Panc1 (cell line): ENCODE data around the gene TST. TPM values are rescaled to one million over a fixed set of nuclear protein-coding genes. Genes with fewer than 3 reads are reported as not detected.

Experiments used
- ATAC-seq: fragments of 200-7000 bp; cut with Tn5 transposase; 2 replicates; pipeline ENCODE4 v1.9.1; 2020; ENCODE audit warnings: mild to moderate bottlenecking, moderate library complexity
- BruUV-seq: library from RNA; stranded (reverse); fragments of 400-500 nt; replicated peaks from 2 replicates; lab custom pipeline; 2021; lab: Mats Ljungman, UMichigan
- CTCF ChIA-PET: fragments of 300-600 bp; sonication (Branson Sonifier 250); formaldehyde crosslinking; loops from one replicate; lab custom pipeline; 2022; ENCODE audit warnings: antibody characterized with exemption; lab: Charles Lee
- POLR2A ChIA-PET: fragments of 300-600 bp; sonication (Branson Sonifier 250); formaldehyde crosslinking; loops from one replicate; lab custom pipeline; 2022; ENCODE audit warnings: antibody characterized with exemption; lab: Charles Lee
- DNase-seq: peaks from one replicate; pipeline ENCODE4 v3.0.0-alpha.2; 2010; ENCODE audit warnings: low read depth, low spot score
- H3K27ac ChIP-seq: 2 replicates; pipeline ENCODE4 v1.5.1; 2011; ENCODE audit warnings: mild to moderate bottlenecking, low read length, inconsistent platforms
- H3K27me3 ChIP-seq: fragments of 200-500 bp; sonication (Bioruptor generic); 2 replicates; pipeline ENCODE4 v1.6.0; 2014; ENCODE audit warnings: low read length, inconsistent platforms; ENCODE audit not compliant: control insufficient read depth, insufficient read depth
- H3K36me3 ChIP-seq: fragments of 200-500 bp; sonication (Bioruptor generic); 2 replicates; pipeline ENCODE4 v1.5.1; 2014; ENCODE audit warnings: inconsistent platforms, mild to moderate bottlenecking, low read length, moderate library complexity; ENCODE audit not compliant: control insufficient read depth, insufficient read depth
- H3K4me1 ChIP-seq: 2 replicates; pipeline ENCODE4 v1.5.1; 2011; ENCODE audit warnings: inconsistent platforms, mild to moderate bottlenecking, low read length, moderate library complexity; ENCODE audit not compliant: control insufficient read depth, insufficient read depth
- H3K4me3 ChIP-seq, 2 experiments: 2 replicates each; pipeline ENCODE4 v1.5.1; 2011 to 2012; ENCODE audit warnings: low read depth in 2 of 2, low read length in 2 of 2, mild to moderate bottlenecking in 2 of 2, inconsistent platforms in 1 of 2, moderate library complexity in 1 of 2
- H3K9me3 ChIP-seq: fragments of 200-500 bp; sonication (Bioruptor generic); 2 replicates; pipeline ENCODE4 v1.5.1; 2014; ENCODE audit warnings: low read depth, mild to moderate bottlenecking, inconsistent platforms, low read length, moderate library complexity; ENCODE audit not compliant: control insufficient read depth, insufficient read depth
- CTCF ChIP-seq: fragments of 450-650 bp; IDR thresholded peaks from 2 replicates; pipeline ENCODE4 v1.5.1; 2017; ENCODE audit warnings: mild to moderate bottlenecking
- POLR2AphosphoS5 ChIP-seq: IDR thresholded peaks from 2 replicates; pipeline ENCODE4 v1.6.1; 2012; ENCODE audit warnings: mild to moderate bottlenecking, low read depth, low read length, moderate library complexity
- REST ChIP-seq, 2 experiments: IDR thresholded peaks; 2 replicates each; pipeline ENCODE4 v1.6.1; 2011 to 2012; ENCODE audit warnings: low read depth in 2 of 2, control low read depth in 1 of 2, low read length in 1 of 2, mild to moderate bottlenecking in 1 of 2, moderate library complexity in 1 of 2; ENCODE audit not compliant: insufficient read depth in 1 of 2
- SIN3A ChIP-seq: IDR thresholded peaks from 2 replicates; pipeline ENCODE4 v1.6.1; 2012; ENCODE audit warnings: low read depth, mild to moderate bottlenecking, low read length, moderate library complexity, borderline replicate concordance; ENCODE audit not compliant: insufficient read depth
- TCF7L2 ChIP-seq: IDR thresholded peaks from 2 replicates; pipeline ENCODE4 v1.6.1; 2011; ENCODE audit warnings: mild to moderate bottlenecking, low read depth, low read length, inconsistent platforms
- in situ Hi-C: cut with HindIII; loops from 2 replicates; pipeline ENCODE4 v1.10.0; 2016; ENCODE audit warnings: low sequenced_read_pairs, low pct_unique_long_range_greater_than_20kb
- intact Hi-C: fragments of 100-400 bp; cut with micrococcal nuclease; formaldehyde crosslinking; loops from one replicate; pipeline ENCODE4 v1.10.0; 2022; ENCODE audit not compliant: unreplicated experiment
- total RNA-seq: library from RNA; stranded (reverse); gene quantifications from one replicate; pipeline ENCODE4 v1.2.1, GENCODE V29; 2021; ENCODE audit not compliant: unreplicated experiment

The TST gene
- total RNA-seq, 1 experiment from 2014 or later: 15.9 TPM

GRCh38 chr22:36986242-36986821, 32.9 kb downstream of the TST start:
- H3K4me3 ChIP-seq: no peak overlapping the region
- intact Hi-C loops (no loop called here), in situ Hi-C loops (no loop called here)
- ATAC-seq (no peak), DNase-seq (peak; percentile 5)
- H3K27ac ChIP-seq: no peak overlapping the region
- no peaks in the 10 kb centered on the region for H3K36me3 ChIP-seq
- CTCF ChIA-PET: interaction anchor here (0.8 kb wide), 1 partner anchor 9 kb away, joined by 8 read pairs; no protein-coding TSS in a partner anchor
- TF ChIP-seq CTCF: peak; percentile 86
- TF ChIP-seq SIN3A: no peak
- no peaks in the 10 kb centered on the region for H3K27me3 ChIP-seq
- no peaks in the 10 kb centered on the region for H3K4me1 ChIP-seq
- POLR2A ChIA-PET: no interaction called here
- BruUV-seq: no TSS peak
- H3K9me3 ChIP-seq: no peaks in the 10 kb centered on the region; the same call in 1 of the 2 replicates

DNA sequence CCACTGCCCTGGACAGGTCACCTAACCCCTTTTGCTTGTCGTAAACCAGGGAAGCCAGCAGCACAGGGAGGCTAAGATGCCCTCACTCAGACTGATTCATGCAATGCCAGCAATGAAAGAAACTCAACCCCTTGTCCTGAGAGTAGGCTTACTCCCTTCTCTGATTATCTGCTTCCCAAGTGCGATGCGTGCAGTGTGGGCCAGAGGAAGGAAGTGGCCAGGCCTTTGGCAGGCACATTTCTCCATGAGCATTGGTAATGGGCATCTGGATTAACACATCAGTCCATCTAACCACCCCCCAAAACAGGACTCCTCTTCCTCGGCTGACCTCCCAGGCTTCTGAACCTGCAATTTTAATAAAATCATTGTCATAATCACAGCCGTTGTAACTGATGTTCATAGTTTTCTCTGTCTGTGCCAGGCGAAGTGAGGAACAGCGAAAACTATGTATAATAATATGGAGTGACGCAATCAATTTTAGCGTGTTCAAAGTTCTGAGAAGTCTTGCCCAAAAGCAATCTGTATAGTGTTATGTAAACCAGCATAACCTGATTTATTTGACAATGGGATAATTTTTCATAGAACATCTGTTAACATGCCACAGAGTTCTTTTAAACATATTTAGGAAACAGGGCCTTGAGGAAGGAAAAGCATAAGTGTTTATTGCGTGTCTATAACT, 33.9 kb downstream of the TST start:
- no peaks in the 10 kb centered on the region; the same call in 1 of the 2 replicates for H3K9me3 ChIP-seq
- no peaks in the 10 kb centered on the region for H3K4me1 ChIP-seq
- in situ Hi-C loops (no loop called here), intact Hi-C loops (no loop called here)
- TF ChIP-seq REST (IDR thresholded peaks at IDR 0.05; ENCODE audit: insufficient read depth in 1 of 2, low read depth in 2 of 2, low read length in 1 of 2) (no peak), SIN3A (no peak), CTCF (no peak), POLR2AphosphoS5 (no peak), TCF7L2 (no peak)
- DNase-seq (no peak), ATAC-seq (no peak)
- no peaks in the 10 kb centered on the region for H3K27me3 ChIP-seq
- CTCF ChIA-PET: no interaction called here
- no peak overlapping the region for H3K4me3 ChIP-seq
- POLR2A ChIA-PET: no interaction called here
- H3K36me3 ChIP-seq: no peaks in the 10 kb centered on the region
- no peak overlapping the region for H3K27ac ChIP-seq
- no TSS peak for BruUV-seq
